Fibroblast of lung (primary cell): ENCODE data around the gene TRIM37. TPM values are rescaled to one million over a fixed set of nuclear protein-coding genes. Genes with fewer than 3 reads are reported as not detected.
A peak's percentile ranks its signal among the peaks of the same experiment; 100 is the strongest.

ENCODE experiments used
- DNase-seq, 2 donors: peaks; one replicate each; pipeline versions ENCODE4 v3.0.0 to v3.0.0-alpha.2; 2010; ENCODE audit warnings: low read depth in 2 of 2
- H2AFZ ChIP-seq: 2 replicates; pipeline ENCODE4 v1.5.1; 2012; ENCODE audit warnings: low read length, control low read depth, inconsistent platforms
- H3K27ac ChIP-seq: 2 replicates; pipeline ENCODE4 v1.5.1; 2011; ENCODE audit warnings: low read length, control low read depth; ENCODE audit not compliant: insufficient read depth
- H3K27me3 ChIP-seq: 2 replicates; pipeline ENCODE4 v1.5.1; 2011; ENCODE audit warnings: mild to moderate bottlenecking, low read length; ENCODE audit not compliant: control insufficient read depth, insufficient read depth
- H3K36me3 ChIP-seq: 2 replicates; pipeline ENCODE4 v1.5.1; 2011; ENCODE audit warnings: low read length; ENCODE audit not compliant: control insufficient read depth, insufficient read depth
- H3K4me1 ChIP-seq: 2 replicates; pipeline ENCODE4 v1.5.1; 2011; ENCODE audit warnings: low read length; ENCODE audit not compliant: control insufficient read depth, insufficient read depth; ENCODE audit errors: extremely low read depth
- H3K4me2 ChIP-seq: 2 replicates; pipeline ENCODE4 v1.5.1; 2011; ENCODE audit warnings: low read length, control low read depth; ENCODE audit not compliant: insufficient read depth; ENCODE audit errors: extremely low read depth
- H3K4me3 ChIP-seq, 4 experiments: fragments of 200-600 bp in 1 of 4; sonication (generic) in 1 of 4; replicated peaks in 1 of 4; 2 replicates each; pipeline ENCODE4 v1.5.1; 2011 to 2016; ENCODE audit warnings: low read length in 4 of 4, low read depth in 3 of 4, mild to moderate bottlenecking in 3 of 4, control low read depth in 2 of 4, inconsistent platforms in 1 of 4, mixed read lengths in 1 of 4; ENCODE audit not compliant: insufficient read depth in 1 of 4; ENCODE audit errors: control extremely low read depth in 1 of 4
- H3K79me2 ChIP-seq: 2 replicates; pipeline ENCODE4 v1.5.1; 2012; ENCODE audit warnings: mild to moderate bottlenecking, low read length, inconsistent platforms; ENCODE audit not compliant: control insufficient read depth, insufficient read depth
- H3K9ac ChIP-seq: 2 replicates; pipeline ENCODE4 v1.5.1; 2011; ENCODE audit warnings: mild to moderate bottlenecking, low read length, control low read depth; ENCODE audit not compliant: insufficient read depth
- H3K9me3 ChIP-seq: 2 replicates; pipeline ENCODE4 v1.5.1; 2012; ENCODE audit warnings: low read depth, low read length; ENCODE audit not compliant: control insufficient read depth, insufficient read depth
- H4K20me1 ChIP-seq: 2 replicates; pipeline ENCODE4 v1.5.1; 2011; ENCODE audit warnings: low read length; ENCODE audit not compliant: control insufficient read depth, insufficient read depth; ENCODE audit errors: extremely low read depth
- CTCF ChIP-seq, 2 donors: IDR thresholded peaks in 1 of 2; conservative IDR thresholded peaks in 1 of 2; 1 replicate in 1 of 2; 2 replicates in 1 of 2; pipeline ENCODE4 v1.5.1; 2011 to 2012; ENCODE audit warnings: low read length in 2 of 2, control low read depth in 1 of 2, inconsistent platforms in 1 of 2, low read depth in 1 of 2, mild to moderate bottlenecking in 1 of 2
- EZH2 ChIP-seq: IDR thresholded peaks from 2 replicates; pipeline ENCODE4 v1.5.1; 2012; ENCODE audit warnings: low read length, control low read depth, mild to moderate bottlenecking; ENCODE audit errors: missing control alignments
- polyA plus RNA-seq, 2 donors: library from polyadenylated mRNA; depleted of rRNA in 1 of 2; stranded (reverse) in 1 of 2; unstranded in 1 of 2; fragments of >200 nt; gene quantifications; 2 replicates each; pipeline ENCODE4 v1.2.1, GENCODE V29; 2011 to 2012; ENCODE audit warnings: missing spikeins in 1 of 2
- total RNA-seq: library from RNA; depleted of rRNA; stranded (reverse); fragments of >200 nt; gene quantifications from 2 replicates; pipeline ENCODE4 v1.2.1, GENCODE V29; 2014

The TRIM37 gene
- total and polyA plus RNA-seq, 2 donors (not counting 1 experiment from before 2014, with no cell fraction given), result 29.3 to 55.3 TPM

GRCh38 chr17:59062509-59062908 lies 44.2 kb downstream of the TRIM37 start:
- no peaks in the 10 kb centered on the region for H3K27me3 ChIP-seq
- TF ChIP-seq CTCF (conservative IDR thresholded peaks at IDR 0.05 in 1 of 2, IDR thresholded peaks at IDR 0.05 in 1 of 2; ENCODE audit: low read depth in 1 of 2, low read length in 2 of 2) (no peak), EZH2 (no peak)
- H3K4me3 ChIP-seq, result no peak overlapping the region
- H3K4me2 ChIP-seq, result no peak overlapping the region
- no peak overlapping the region for H2AFZ ChIP-seq
- no peaks in the 10 kb centered on the region for H3K4me1 ChIP-seq
- H3K79me2 ChIP-seq, result no peaks in the 10 kb centered on the region
- no peak overlapping the region for H3K27ac ChIP-seq
- H3K36me3 ChIP-seq, result no peaks in the 10 kb centered on the region
- no peaks in the 10 kb centered on the region for H3K9me3 ChIP-seq
- no peak overlapping the region for H3K9ac ChIP-seq
- H4K20me1 ChIP-seq, result no peaks in the 10 kb centered on the region
- no peak for DNase-seq

- H3K4me1 ChIP-seq, result no peaks in the 10 kb centered on the region
- TF ChIP-seq CTCF (conservative IDR thresholded peaks at IDR 0.05 in 1 of 2, IDR thresholded peaks at IDR 0.05 in 1 of 2; ENCODE audit: low read depth in 1 of 2, low read length in 2 of 2), result no peak
- no peak for TF ChIP-seq EZH2
- no peaks in the 10 kb centered on the region for H4K20me1 ChIP-seq
- H3K4me2 ChIP-seq, result no peak overlapping the region
- H3K79me2 ChIP-seq, result no peaks in the 10 kb centered on the region
- H3K27ac ChIP-seq, result no peak overlapping the region
- no peak overlapping the region for H2AFZ ChIP-seq
- H3K27me3 ChIP-seq, result no peaks in the 10 kb centered on the region
- no peak overlapping the region for H3K4me3 ChIP-seq
- no peaks in the 10 kb centered on the region for H3K36me3 ChIP-seq
- no peak overlapping the region for H3K9ac ChIP-seq
- DNase-seq, result no peak
- no peaks in the 10 kb centered on the region for H3K9me3 ChIP-seq
Observed at GRCh38 chr17:59056857-59057256, 49.8 kb downstream of the TRIM37 start.

GRCh38 chr17:59049798-59050197 lies 56.9 kb downstream of the TRIM37 start:
- no peak overlapping the region for H3K27ac ChIP-seq

More at GRCh38 chr17:59049798-59050197, 56.9 kb downstream of the TRIM37 start:
- no peaks in the 10 kb centered on the region for H3K4me1 ChIP-seq
- no peaks in the 10 kb centered on the region for H3K27me3 ChIP-seq
- no peaks in the 10 kb centered on the region for H4K20me1 ChIP-seq
- DNase-seq, result peak in 1 of 2 donors; percentile 4
- no peak overlapping the region for H3K9ac ChIP-seq
- no peak overlapping the region for H3K4me3 ChIP-seq
- H3K36me3 ChIP-seq, result no peaks in the 10 kb centered on the region
- no peak overlapping the region for H2AFZ ChIP-seq
- H3K4me2 ChIP-seq, result no peak overlapping the region
- H3K79me2 ChIP-seq, result no peaks in the 10 kb centered on the region
- no peaks in the 10 kb centered on the region for H3K9me3 ChIP-seq
- TF ChIP-seq CTCF (conservative IDR thresholded peaks at IDR 0.05 in 1 of 2, IDR thresholded peaks at IDR 0.05 in 1 of 2; ENCODE audit: low read depth in 1 of 2, low read length in 2 of 2), result no peak
- TF ChIP-seq EZH2, result no peak
